8988T (cell line): Measurements from ENCODE around the gene HEPHL1.

Experiments used
- DNase-seq: peaks from one replicate; pipeline ENCODE4 v3.0.0; 2011

HEPHL1 gene

GRCh38 chr11:94023856-94024255, 2.7 kb downstream of the HEPHL1 start:
- DNase-seq: no peak

GRCh38 chr11:94024547-94024946, 3.4 kb downstream of the HEPHL1 start:
- DNase-seq: no peak

GRCh38 chr11:94025690-94026394, 4.7 kb downstream of the HEPHL1 start:
- no peak for DNase-seq

GRCh38 chr11:94027210-94027609, 6.1 kb downstream of the HEPHL1 start:
- no peak for DNase-seq

GRCh38 chr11:94028436-94028835, 7.3 kb downstream of the HEPHL1 start:
- DNase-seq: no peak

- no peak for DNase-seq
These were observed 8.9 kb downstream of the HEPHL1 start for GRCh38 chr11:94030059-94030458.

- DNase-seq: no peak
These were observed 10.5 kb downstream of the HEPHL1 start for GRCh38 chr11:94031625-94032024.

- no peak for DNase-seq
These were observed 10.9 kb downstream of the HEPHL1 start for GRCh38 chr11:94032066-94032465.

GRCh38 chr11:94032725-94033124, 11.6 kb downstream of the HEPHL1 start:
- DNase-seq: no peak

GRCh38 chr11:94034207-94034606, 13.1 kb downstream of the HEPHL1 start:
- DNase-seq: no peak

GRCh38 chr11:94036096-94036495, 14.9 kb downstream of the HEPHL1 start:
- DNase-seq: no peak

GRCh38 chr11:94043241-94043640, 22.1 kb downstream of the HEPHL1 start:
- no peak for DNase-seq

- DNase-seq: no peak
These were observed 25.6 kb downstream of the HEPHL1 start for GRCh38 chr11:94046796-94047195.

- DNase-seq: no peak
These were observed 27.0 kb downstream of the HEPHL1 start for GRCh38 chr11:94048032-94048709.

GRCh38 chr11:94049351-94049750, 28.2 kb downstream of the HEPHL1 start:
- no peak for DNase-seq

- no peak for DNase-seq
These were observed 37.5 kb downstream of the HEPHL1 start for GRCh38 chr11:94058630-94059029.

GRCh38 chr11:94059065-94059464, 37.9 kb downstream of the HEPHL1 start:
- no peak for DNase-seq

GRCh38 chr11:94060401-94060800, 39.2 kb downstream of the HEPHL1 start:
- DNase-seq: no peak

GRCh38 chr11:94062360-94062759, 41.2 kb downstream of the HEPHL1 start:
- DNase-seq: no peak

- DNase-seq: no peak
These were observed 45.8 kb downstream of the HEPHL1 start for GRCh38 chr11:94066901-94067429.

GRCh38 chr11:94068764-94069163, 47.6 kb downstream of the HEPHL1 start:
- no peak for DNase-seq

GRCh38 chr11:94077552-94078293, 56.6 kb downstream of the HEPHL1 start:
- DNase-seq: no peak

GRCh38 chr11:94084164-94084563, 63.0 kb downstream of the HEPHL1 start:
- DNase-seq: no peak

- no peak for DNase-seq
These were observed 67.8 kb downstream of the HEPHL1 start for GRCh38 chr11:94088906-94089305.
